Hepatocyte (in vitro differentiated cells): ENCODE data around the gene MYZAP. TPM values are rescaled to one million over a fixed set of nuclear protein-coding genes. Genes with fewer than 3 reads are reported as not detected.

Source experiments
- DNase-seq: peaks from one replicate; pipeline ENCODE4 v3.0.0-alpha.2; 2016; ENCODE audit warnings: low spot score
- H2AFZ ChIP-seq: fragments of 200-600 bp; sonication (generic); 2 replicates; pipeline ENCODE4 v1.6.0; 2016; ENCODE audit warnings: antibody characterized with exemption, mild to moderate bottlenecking
- H3K27ac ChIP-seq: fragments of 200-600 bp; sonication (generic); 2 replicates; pipeline ENCODE4 v1.5.1; 2016; ENCODE audit warnings: mild to moderate bottlenecking
- H3K27me3 ChIP-seq: fragments of 200-600 bp; sonication (generic); 2 replicates; pipeline ENCODE4 v1.6.1; 2016
- H3K36me3 ChIP-seq: fragments of 200-600 bp; sonication (generic); replicated peaks from 2 replicates; pipeline ENCODE4 v1.5.1; 2016; ENCODE audit warnings: low read depth; ENCODE audit not compliant: insufficient read depth
- H3K4me1 ChIP-seq: fragments of 200-600 bp; sonication (generic); 2 replicates; pipeline ENCODE4 v1.5.1; 2016; ENCODE audit warnings: mild to moderate bottlenecking, moderate library complexity; ENCODE audit not compliant: insufficient read depth
- H3K4me2 ChIP-seq: fragments of 200-600 bp; sonication (generic); 2 replicates; pipeline ENCODE4 v1.6.0; 2016
- H3K4me3 ChIP-seq: fragments of 200-600 bp; sonication (generic); 2 replicates; pipeline ENCODE4 v1.5.1; 2016; ENCODE audit warnings: mild to moderate bottlenecking
- H3K79me2 ChIP-seq: fragments of 200-600 bp; sonication (generic); 2 replicates; pipeline ENCODE4 v1.6.0; 2017; ENCODE audit warnings: mild to moderate bottlenecking
- H3K9me2 ChIP-seq: fragments of 200-600 bp; sonication (generic); replicated peaks from 2 replicates; pipeline ENCODE4 v1.6.0; 2017; ENCODE audit warnings: mild to moderate bottlenecking; ENCODE audit not compliant: insufficient read depth
- H3K9me3 ChIP-seq: fragments of 200-600 bp; sonication (generic); 2 replicates; pipeline ENCODE4 v1.5.1; 2016; ENCODE audit warnings: low read depth, mild to moderate bottlenecking
- H4K20me1 ChIP-seq: fragments of 200-600 bp; sonication (generic); 2 replicates; pipeline ENCODE4 v1.6.0; 2016; ENCODE audit warnings: mild to moderate bottlenecking; ENCODE audit not compliant: insufficient read depth, poor library complexity, severe bottlenecking
- CTCF ChIP-seq: fragments of 200-600 bp; sonication (generic); IDR thresholded peaks from 2 replicates; pipeline ENCODE4 v1.5.1; 2016; ENCODE audit warnings: antibody characterized with exemption, mild to moderate bottlenecking; ENCODE audit not compliant: poor library complexity
- EZH2 ChIP-seq: fragments of 200-600 bp; sonication (generic); IDR thresholded peaks from 2 replicates; pipeline ENCODE4 v1.6.1; 2016; ENCODE audit warnings: antibody characterized with exemption, mild to moderate bottlenecking, borderline replicate concordance
- EZH2phosphoT487 ChIP-seq: fragments of 200-600 bp; sonication (generic); IDR thresholded peaks from one replicate; pipeline ENCODE4 v1.6.1; 2018; ENCODE audit warnings: antibody characterized with exemption, mild to moderate bottlenecking, low read depth, moderate library complexity; ENCODE audit not compliant: unreplicated experiment, severe bottlenecking
- WGBS: methylation state at CpG from one replicate; pipeline ENCODE4 v1.1.6; 2016; ENCODE audit warnings: low lambda C conversion rate; ENCODE audit errors: missing lambda C conversion rate; 5-methylcytosine and 5-hydroxymethylcytosine counted together
- polyA plus RNA-seq: library from polyadenylated mRNA; unstranded; fragments of >200 nt; fragmentation: Nextera tagmentation; extraction: Ambion mirVana; gene quantifications from 2 replicates; pipeline ENCODE4 v1.2.1, GENCODE V29; 2016
- total RNA-seq: library from RNA; depleted of rRNA; stranded (reverse); fragments of >200 nt; gene quantifications from 2 replicates; pipeline ENCODE4 v1.2.3, GENCODE V29; 2014

The MYZAP gene
- total and polyA plus RNA-seq, 2 experiments from 2014 or later = 12.0 to 15.5 TPM

- Histone ChIP-seq H3K79me2 (no peaks in the 10 kb centered on the region), H3K9me3 (no peaks in the 10 kb centered on the region), H4K20me1 (no peaks in the 10 kb centered on the region), H3K36me3 (no peaks in the 10 kb centered on the region), H2AFZ (no peak overlapping the region), H3K9me2 (no peaks in the 10 kb centered on the region), H3K4me2 (no peak overlapping the region), H3K27ac (no peak overlapping the region), H3K27me3 (no peaks in the 10 kb centered on the region), H3K4me3 (no peak overlapping the region), H3K4me1 (peaks cover 27% of the 10 kb centered on the region)
- no peak for DNase-seq
- TF ChIP-seq EZH2 (no peak), CTCF (no peak), EZH2phosphoT487 (no peak)
- 87% methylated on average over 2 of the region's 2 CpGs for WGBS
Observed at GRCh38 chr15:57665194-57665593, 73.5 kb downstream of the MYZAP start.

- no peak for TF ChIP-seq EZH2
- TF ChIP-seq CTCF = no peak
- no peak for TF ChIP-seq EZH2phosphoT487
- no peaks in the 10 kb centered on the region for H4K20me1 ChIP-seq
- H3K27ac ChIP-seq = no peak overlapping the region
- no peak overlapping the region for H2AFZ ChIP-seq
- H3K4me2 ChIP-seq = no peak overlapping the region
- H3K4me1 ChIP-seq = peaks cover 27% of the 10 kb centered on the region
- no peaks in the 10 kb centered on the region for H3K36me3 ChIP-seq
- H3K9me2 ChIP-seq = no peaks in the 10 kb centered on the region
- no peaks in the 10 kb centered on the region for H3K9me3 ChIP-seq
- H3K4me3 ChIP-seq = no peak overlapping the region
- no peaks in the 10 kb centered on the region for H3K27me3 ChIP-seq
- DNase-seq = no peak
- 77% methylated on average over 4 of the region's 4 CpGs for WGBS
- H3K79me2 ChIP-seq = no peaks in the 10 kb centered on the region
Observed at GRCh38 chr15:57665939-57666338, 74.2 kb downstream of the MYZAP start.

DNA sequence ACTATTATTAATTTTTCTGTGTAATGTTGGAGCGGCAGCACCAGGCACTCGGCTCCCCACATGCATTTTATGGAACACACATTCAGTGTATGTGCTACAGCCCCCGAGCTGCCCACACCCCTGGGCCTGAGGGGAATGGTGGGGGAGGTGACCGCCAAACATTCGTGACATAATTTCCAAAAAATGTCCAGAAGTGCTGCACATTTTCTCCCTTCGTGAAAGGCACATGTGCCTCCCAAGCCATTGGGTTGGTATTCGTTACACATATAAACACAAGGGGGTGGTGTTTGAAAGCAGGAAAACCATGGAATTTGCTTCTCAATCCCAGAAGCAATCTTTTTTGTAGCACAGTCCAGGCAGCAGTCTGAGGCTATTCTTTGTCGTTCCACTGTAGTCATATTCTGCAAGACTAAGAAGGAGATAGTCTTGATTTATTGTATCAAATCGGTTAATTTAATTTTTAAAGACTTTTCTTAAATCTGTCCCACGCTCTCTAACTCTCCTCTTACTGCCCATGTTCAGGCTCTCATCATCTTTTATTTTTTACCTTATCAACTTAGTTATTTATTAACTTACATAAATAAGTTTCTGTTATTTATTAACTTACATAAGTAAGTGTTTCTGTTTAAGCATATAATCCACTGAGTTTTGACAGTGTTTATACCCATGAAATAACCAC is 75.6 kb downstream of the MYZAP start:
- WGBS = 27% methylated on average over 10 of the region's 10 CpGs
- TF ChIP-seq EZH2 = no peak
- peak; percentile 56 for TF ChIP-seq CTCF
- no peak overlapping the region for H2AFZ ChIP-seq
- H3K79me2 ChIP-seq = no peaks in the 10 kb centered on the region
- no peaks in the 10 kb centered on the region for H3K36me3 ChIP-seq
- H3K4me2 ChIP-seq = peak overlapping the region; percentile 62
- H3K4me3 ChIP-seq = no peak overlapping the region
- no peaks in the 10 kb centered on the region for H3K9me3 ChIP-seq
- H4K20me1 ChIP-seq = no peaks in the 10 kb centered on the region
- peaks cover 18% of the 10 kb centered on the region for H3K4me1 ChIP-seq
- H3K27ac ChIP-seq = peak overlapping the region; percentile 10
- peak; percentile 68 for DNase-seq
- no peaks in the 10 kb centered on the region for H3K9me2 ChIP-seq
- H3K27me3 ChIP-seq = no peaks in the 10 kb centered on the region

DNA sequence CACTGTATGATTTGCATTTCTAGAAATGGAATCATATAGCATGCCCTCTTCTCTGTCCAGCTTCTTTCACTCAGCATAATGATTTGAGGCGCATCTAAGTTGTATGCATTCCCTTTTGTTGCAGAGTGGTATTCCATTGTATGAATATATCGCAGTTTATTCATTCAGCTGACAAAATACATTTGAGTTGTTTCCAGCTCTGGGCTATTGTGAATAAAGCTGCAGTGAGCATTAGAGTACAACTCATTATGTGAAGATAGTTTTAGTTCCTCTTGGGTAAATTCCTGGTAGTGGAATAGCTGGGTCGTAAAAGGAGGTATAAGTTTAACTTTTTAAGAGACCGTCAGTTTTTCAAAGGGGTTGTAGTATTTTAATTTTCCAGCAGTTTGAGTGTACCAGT is 76.3 kb downstream of the MYZAP start:
- peak overlapping the region; percentile 10 for H3K27ac ChIP-seq
- H2AFZ ChIP-seq = no peak overlapping the region
- no peaks in the 10 kb centered on the region for H3K79me2 ChIP-seq
- 69% methylated on average over 4 of the region's 4 CpGs for WGBS
- TF ChIP-seq EZH2 = no peak
- no peak for TF ChIP-seq CTCF
- TF ChIP-seq EZH2phosphoT487 = no peak
- H3K27me3 ChIP-seq = no peaks in the 10 kb centered on the region
- H4K20me1 ChIP-seq = no peaks in the 10 kb centered on the region
- H3K9me3 ChIP-seq = no peaks in the 10 kb centered on the region
- no peak for DNase-seq
- no peaks in the 10 kb centered on the region for H3K36me3 ChIP-seq
- no peak overlapping the region for H3K4me3 ChIP-seq
- peak overlapping the region; percentile 62 for H3K4me2 ChIP-seq
- peaks cover 17% of the 10 kb centered on the region for H3K4me1 ChIP-seq
- H3K9me2 ChIP-seq = no peaks in the 10 kb centered on the region
